Right ventricle myocardium inferior (tissue), 1 donor: ENCODE data around the gene PLA2G2F. TPM values are rescaled to one million over a fixed set of nuclear protein-coding genes. Genes with fewer than 3 reads are reported as not detected.
"Not testable (repeated sequence)": the region's sequence is repeated elsewhere in the genome, so short reads cannot be mapped to it uniquely, and the experiment has no call there.

Experiments used
- ATAC-seq: fragments of 200-7000 bp; cut with Tn5 transposase; one replicate; pipeline ENCODE4 v1.9.1; 2020; ENCODE audit warnings: mild to moderate bottlenecking, moderate library complexity
- DNase-seq: peaks from one replicate; pipeline ENCODE4 v3.0.0; 2021; ENCODE audit errors: missing footprints
- intact Hi-C: fragments of 100-400 bp; cut with DNase I; formaldehyde crosslinking; loops from one replicate; pipeline ENCODE4 v1.11.0; 2022
- total RNA-seq: library from RNA; stranded (reverse); fragmentation: NEBNext Ultra II Directional; extraction: Animal tissue kit (Norgen Biotek cat#: 25700); gene quantifications from one replicate; pipeline ENCODE4 v1.2.1, GENCODE V29; 2021
- donor health status: DM: no; HTN: yes; CAD: no; lungs with severe emphysema.

Gene PLA2G2F
- total RNA-seq, 1 donor from 2014 or later, result not detected

GRCh38 chr1:20111452-20111851 lies 27.7 kb upstream of the PLA2G2F start:
- no peak for ATAC-seq
- DNase-seq, result no peak
- intact Hi-C loops, result no loop called here

GRCh38 chr1:20112279-20113000 lies 26.7 kb upstream of the PLA2G2F start:
- ATAC-seq (no peak), DNase-seq (no peak)
- intact Hi-C loops, result no loop called here

- intact Hi-C loops, result no loop called here
- no peak for DNase-seq
- ATAC-seq, result no peak
Observed at GRCh38 chr1:20114021-20114648, 25.0 kb upstream of the PLA2G2F start.

GRCh38 chr1:20115479-20115878 lies 23.6 kb upstream of the PLA2G2F start:
- intact Hi-C loops, result no loop called here
- ATAC-seq (no peak), DNase-seq (no peak)

- intact Hi-C loops, result no loop called here
- DNase-seq (no peak), ATAC-seq (no peak)
Observed at GRCh38 chr1:20115916-20116315, 23.2 kb upstream of the PLA2G2F start.

- ATAC-seq (no peak), DNase-seq (no peak)
- intact Hi-C loops, result no loop called here
Observed at GRCh38 chr1:20117236-20117635, 21.9 kb upstream of the PLA2G2F start.

GRCh38 chr1:20119347-20119746 lies 19.8 kb upstream of the PLA2G2F start, which contains the start of gene PLA2G2D:
Gene PLA2G2D, minus strand, starts transcription at chr1:20119536. Its CDS starts 38 bp downstream, at chr1:20119498.
- intact Hi-C loops, result no loop called here
- no peak for DNase-seq
- ATAC-seq, result no peak

GRCh38 chr1:20120796-20121195 lies 18.3 kb upstream of the PLA2G2F start:
- DNase-seq, result no peak
- intact Hi-C loops, result no loop called here

GRCh38 chr1:20123722-20124455 lies 15.2 kb upstream of the PLA2G2F start:
- intact Hi-C loops, result no loop called here
- ATAC-seq (no peak), DNase-seq (no peak)

More at GRCh38 chr1:20120796-20121195, 18.3 kb upstream of the PLA2G2F start:
- ATAC-seq, result no peak

- ATAC-seq (peak; percentile 77), DNase-seq (no peak)
- intact Hi-C loops, result no loop called here
Observed at GRCh38 chr1:20124456-20125057, 14.6 kb upstream of the PLA2G2F start.

- ATAC-seq (peak; percentile 63), DNase-seq (no peak)
- intact Hi-C loops, result no loop called here
Observed at GRCh38 chr1:20125100-20125499, 14.0 kb upstream of the PLA2G2F start.

GRCh38 chr1:20126041-20126805 lies 12.9 kb upstream of the PLA2G2F start:
- intact Hi-C loops, result no loop called here
- DNase-seq (no peak), ATAC-seq (no peak)

GRCh38 chr1:20126806-20127440 lies 12.2 kb upstream of the PLA2G2F start:
- intact Hi-C loops, result no loop called here
- DNase-seq (no peak), ATAC-seq (no peak)

- DNase-seq, ATAC-seq, intact Hi-C loops: not testable (repeated sequence)
Observed at GRCh38 chr1:20130518-20130917, 8.6 kb upstream of the PLA2G2F start.

- DNase-seq (no peak), ATAC-seq (no peak)
- intact Hi-C loops, result no loop called here
Observed at GRCh38 chr1:20134995-20135394, 4.1 kb upstream of the PLA2G2F start.

- no peak for DNase-seq
- intact Hi-C loops, result no loop called here
- ATAC-seq, result no peak
Observed at GRCh38 chr1:20136249-20136648, 2.9 kb upstream of the PLA2G2F start.

- intact Hi-C loops, result no loop called here
- DNase-seq (no peak), ATAC-seq (no peak)
Observed at GRCh38 chr1:20137055-20137454, 2.1 kb upstream of the PLA2G2F start.

- intact Hi-C loops, result no loop called here
- DNase-seq (no peak), ATAC-seq (no peak)
Observed at GRCh38 chr1:20137604-20138003, 1.5 kb upstream of the PLA2G2F start.
